Stomach (tissue), 9 donors: ENCODE results near the gene DMWD. TPM values are rescaled to one million over a fixed set of nuclear protein-coding genes. Genes with fewer than 3 reads are reported as not detected.
"Not testable (repeated sequence)": the region's sequence is repeated elsewhere in the genome, so short reads cannot be mapped to it uniquely, and the experiment has no call there.

ENCODE experiments used
- DNase-seq, 2 donors: peaks; one replicate each; pipeline versions ENCODE4 v3.0.0 to v3.0.0-alpha.2; 2013 to 2019
- H3K27ac ChIP-seq, 5 donors: fragments of 200-600 bp in 4 of 5; sonication (generic) in 4 of 5; one replicate each; pipeline ENCODE4 v1.5.1; 2013 to 2019; ENCODE audit warnings: mild to moderate bottlenecking in 1 of 5, moderate library complexity in 1 of 5
- H3K27me3 ChIP-seq, 3 donors: fragments of 200-600 bp; sonication (generic); one replicate each; pipeline ENCODE4 v1.5.1; 2017 to 2019; ENCODE audit warnings: mixed run types in 1 of 3
- H3K36me3 ChIP-seq, 4 donors: fragments of 200-600 bp; sonication (generic); 1 replicate in 3 of 4; 2 replicates in 1 of 4; pipeline ENCODE4 v1.5.1; 2016 to 2019
- H3K4me1 ChIP-seq, 4 donors: fragments of 200-600 bp; sonication (generic); one replicate each; pipeline ENCODE4 v1.5.1; 2016 to 2019
- H3K4me3 ChIP-seq, 4 donors: fragments of 200-600 bp; sonication (generic) in 3 of 4; one replicate each; pipeline ENCODE4 v1.5.1; 2016 to 2019; ENCODE audit warnings: mild to moderate bottlenecking in 1 of 4
- H3K9me3 ChIP-seq, 4 donors: fragments of 200-600 bp; sonication (generic); one replicate each; pipeline ENCODE4 v1.5.1; 2016 to 2019
- EP300 ChIP-seq: sonication (generic); formaldehyde crosslinking; IDR thresholded peaks from one replicate; pipeline ENCODE4 v1.6.1; 2017; ENCODE audit warnings: antibody characterized with exemption
- POLR2A ChIP-seq, 4 donors: fragments of 450-650 bp; IDR thresholded peaks; one replicate each; pipeline ENCODE4 v1.6.1; 2016; ENCODE audit warnings: antibody characterized with exemption in 4 of 4, control low read depth in 2 of 4, mild to moderate bottlenecking in 1 of 4, moderate library complexity in 1 of 4
- POLR2AphosphoS5 ChIP-seq, 3 donors: sonication (generic); formaldehyde crosslinking; IDR thresholded peaks; one replicate each; pipeline ENCODE4 v1.6.1; 2016; ENCODE audit warnings: antibody characterized with exemption in 3 of 3
- WGBS, 5 donors: extraction: QIAGEN DNeasy Blood & Tissue Kit in 3 of 5; methylation state at CpG; one replicate each; pipeline versions ENCODE4 v1.1.5 to v1.1.7; 2013 to 2018; 5-methylcytosine and 5-hydroxymethylcytosine counted together
- intact Hi-C: fragments of 100-400 bp; cut with DNase I; formaldehyde crosslinking; loops from one replicate; pipeline ENCODE4 v1.15.1; 2023; ENCODE audit warnings: low total_unique reads
- polyA plus RNA-seq, 3 donors: library from polyadenylated mRNA; stranded (reverse); fragments of 200-250 nt; gene quantifications; one replicate each; pipeline ENCODE4 v1.2.3, GENCODE V29; 2013
- total RNA-seq, 5 donors: library from RNA; depleted of rRNA; stranded (reverse); fragments of >200 nt; gene quantifications; one replicate each; pipeline versions ENCODE4 v1.1.0 to v1.2.3, GENCODE V29; 2014 to 2016
- TF ChIP-seq, protein P1 (sequence below), 7 experiments: fragments of 450-650 bp in 4 of 7; fragments of 200-600 bp in 3 of 7; sonication (generic) in 3 of 7; IDR thresholded peaks; one replicate each; pipeline ENCODE4 v1.5.1; 2016 to 2019; ENCODE audit warnings: antibody characterized with exemption in 7 of 7, control low read depth in 2 of 7, mild to moderate bottlenecking in 1 of 7
- donor health status: healthy with polysubstance abuse.
- donor health status: Bipolar disorder and iron deficiency.
- donor health status: healthy.

Gene DMWD
- total and polyA plus RNA-seq, 8 donors = 5.3 to 52.1 (median 17.2) TPM

DNA sequence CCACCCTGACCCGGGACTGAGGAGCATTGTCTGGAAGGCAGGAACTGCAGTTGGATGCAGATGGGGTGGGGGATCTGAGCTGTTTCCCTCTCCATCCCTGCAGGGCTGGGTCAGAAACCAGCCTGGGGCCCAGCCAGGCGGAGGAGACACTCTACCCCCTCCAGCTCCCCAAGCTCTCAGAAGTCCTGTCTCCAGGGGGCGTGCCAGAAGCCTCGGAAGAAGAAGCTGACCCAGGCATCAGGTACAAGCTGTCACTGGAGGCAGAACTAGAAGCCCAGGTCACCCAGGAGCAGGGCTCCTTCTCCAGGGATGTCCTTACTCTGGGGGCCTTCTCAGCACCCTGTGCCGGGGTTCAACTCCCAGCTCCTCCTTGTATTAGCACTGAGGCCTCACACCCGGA, 39.1 kb downstream of the DMWD start:
- DNase-seq = no peak
- Histone ChIP-seq H3K27me3 (no peaks in the 10 kb centered on the region), H3K4me3 (no peak overlapping the region), H3K4me1 (no peaks in the 10 kb centered on the region), H3K36me3 (no peaks in the 10 kb centered on the region), H3K27ac (no peak overlapping the region), H3K9me3 (no peaks in the 10 kb centered on the region)
- TF ChIP-seq POLR2A (IDR thresholded peaks at IDR 0.05) = no peak
- no peak for TF ChIP-seq EP300
- no peak for TF ChIP-seq POLR2AphosphoS5 (IDR thresholded peaks at IDR 0.05)
- TF ChIP-seq, protein P1, sequence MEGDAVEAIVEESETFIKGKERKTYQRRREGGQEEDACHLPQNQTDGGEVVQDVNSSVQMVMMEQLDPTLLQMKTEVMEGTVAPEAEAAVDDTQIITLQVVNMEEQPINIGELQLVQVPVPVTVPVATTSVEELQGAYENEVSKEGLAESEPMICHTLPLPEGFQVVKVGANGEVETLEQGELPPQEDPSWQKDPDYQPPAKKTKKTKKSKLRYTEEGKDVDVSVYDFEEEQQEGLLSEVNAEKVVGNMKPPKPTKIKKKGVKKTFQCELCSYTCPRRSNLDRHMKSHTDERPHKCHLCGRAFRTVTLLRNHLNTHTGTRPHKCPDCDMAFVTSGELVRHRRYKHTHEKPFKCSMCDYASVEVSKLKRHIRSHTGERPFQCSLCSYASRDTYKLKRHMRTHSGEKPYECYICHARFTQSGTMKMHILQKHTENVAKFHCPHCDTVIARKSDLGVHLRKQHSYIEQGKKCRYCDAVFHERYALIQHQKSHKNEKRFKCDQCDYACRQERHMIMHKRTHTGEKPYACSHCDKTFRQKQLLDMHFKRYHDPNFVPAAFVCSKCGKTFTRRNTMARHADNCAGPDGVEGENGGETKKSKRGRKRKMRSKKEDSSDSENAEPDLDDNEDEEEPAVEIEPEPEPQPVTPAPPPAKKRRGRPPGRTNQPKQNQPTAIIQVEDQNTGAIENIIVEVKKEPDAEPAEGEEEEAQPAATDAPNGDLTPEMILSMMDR (IDR thresholded peaks at IDR 0.05) = no peak
- 56 to 73% (median 65%) methylated on average over 6 of the region's 6 CpGs for WGBS, 5 donors
- intact Hi-C loops = no loop called here

GRCh38 chr19:45752639-45753038, 40.0 kb downstream of the DMWD start:
- intact Hi-C loops = no loop called here
- H3K4me3 ChIP-seq = no peak overlapping the region
- H3K27me3 ChIP-seq = peaks cover 0 to 6% (median 0%) of the 10 kb centered on the region in 3 donors
- H3K9me3 ChIP-seq = no peaks in the 10 kb centered on the region
- 93 to 96% (median 94%) methylated on average over 12 of the region's 12 CpGs for WGBS, 5 donors
- no peaks in the 10 kb centered on the region for H3K36me3 ChIP-seq
- no peak overlapping the region for H3K27ac ChIP-seq
- no peaks in the 10 kb centered on the region for H3K4me1 ChIP-seq
- DNase-seq = no peak
- TF ChIP-seq POLR2AphosphoS5 (IDR thresholded peaks at IDR 0.05) = no peak
- TF ChIP-seq POLR2A (IDR thresholded peaks at IDR 0.05) = no peak
- TF ChIP-seq, protein P1 (IDR thresholded peaks at IDR 0.05) = no peak
- TF ChIP-seq EP300 = no peak

DNA sequence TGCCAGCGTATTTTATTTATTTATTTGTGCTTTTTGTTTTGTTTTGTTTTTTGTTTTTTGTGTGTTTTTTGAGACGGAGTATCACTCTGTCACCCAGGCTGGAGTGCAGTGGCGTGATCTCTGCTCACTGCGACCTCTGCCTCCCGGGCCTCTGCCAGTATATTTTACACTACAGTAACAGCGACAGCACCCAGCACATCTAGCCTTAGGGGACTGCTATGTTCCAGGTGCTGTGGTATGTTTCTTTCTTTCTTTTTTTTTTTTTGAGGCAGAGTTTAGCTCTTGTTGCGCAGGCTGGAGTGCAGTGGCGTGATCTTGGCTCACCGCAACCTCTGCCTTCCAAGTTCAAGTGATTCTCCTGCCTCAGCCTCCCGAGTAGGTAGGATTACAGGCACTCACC, 41.2 kb downstream of the DMWD start:
- H3K27me3 ChIP-seq, H3K4me3 ChIP-seq, H3K4me1 ChIP-seq, DNase-seq, H3K9me3 ChIP-seq, H3K36me3 ChIP-seq, H3K27ac ChIP-seq, intact Hi-C loops: not testable (repeated sequence)
- 89 to 91% (median 90%) methylated on average over 10 of the region's 10 CpGs for WGBS, 5 donors

DNA sequence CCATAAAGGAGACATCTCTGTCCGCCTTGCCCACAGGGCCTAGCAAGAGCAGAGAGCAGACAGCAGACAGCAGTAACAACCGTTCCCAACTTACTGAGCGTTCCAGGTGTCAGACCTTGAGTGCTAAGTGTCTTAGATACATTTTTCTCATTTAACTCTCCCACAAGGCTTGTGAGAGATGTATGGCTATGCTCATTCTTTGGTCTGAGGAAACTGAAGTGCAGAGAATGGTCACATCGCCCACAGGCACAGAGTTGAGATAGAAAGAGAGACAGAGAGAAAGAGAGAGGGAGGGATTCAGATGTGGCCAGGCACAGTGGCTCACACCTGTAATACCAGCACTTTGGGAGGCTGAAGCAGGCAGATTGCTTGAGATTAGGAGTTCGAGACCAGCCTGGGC, 45.1 kb downstream of the DMWD start:
- TF ChIP-seq POLR2AphosphoS5 (IDR thresholded peaks at IDR 0.05) (no peak), POLR2A (IDR thresholded peaks at IDR 0.05) (no peak), EP300 (no peak)
- TF ChIP-seq, protein P1 (IDR thresholded peaks at IDR 0.05) = no peak
- no peak overlapping the region for H3K27ac ChIP-seq
- H3K36me3 ChIP-seq = no peaks in the 10 kb centered on the region
- no peaks in the 10 kb centered on the region for H3K9me3 ChIP-seq
- DNase-seq = no peak
- intact Hi-C loops = no loop called here
- no peak overlapping the region for H3K4me3 ChIP-seq
- peaks cover 0 to 16% (median 0%) of the 10 kb centered on the region in 3 donors for H3K27me3 ChIP-seq
- no peaks in the 10 kb centered on the region for H3K4me1 ChIP-seq
- WGBS, 5 donors = 82 to 93% (median 85%) methylated on average over 5 of the region's 5 CpGs

DNA sequence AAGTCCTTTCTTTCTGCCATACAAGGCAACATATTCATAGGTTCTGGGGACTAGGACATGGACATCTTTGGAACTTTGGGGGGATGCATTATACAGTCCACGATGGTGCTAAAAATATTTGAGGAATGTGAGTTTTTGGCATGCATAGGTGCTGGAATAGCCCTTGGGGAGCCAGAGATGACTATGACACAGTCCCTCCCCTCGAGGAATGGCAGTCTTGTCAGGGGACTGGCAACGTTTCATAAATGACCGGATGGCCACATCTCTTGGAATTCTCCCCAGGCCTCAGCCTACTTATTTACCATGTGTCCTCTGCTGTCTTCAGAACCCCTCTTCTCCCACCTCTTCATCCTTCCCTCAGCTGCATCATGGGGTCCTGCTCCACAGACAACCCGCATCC, 45.8 kb downstream of the DMWD start:
- Histone ChIP-seq H3K4me3 (no peak overlapping the region), H3K36me3 (no peaks in the 10 kb centered on the region), H3K27me3 (peaks cover 0 to 18% (median 0%) of the 10 kb centered on the region in 3 donors), H3K9me3 (no peaks in the 10 kb centered on the region), H3K27ac (no peak overlapping the region), H3K4me1 (no peaks in the 10 kb centered on the region)
- TF ChIP-seq, protein P1 (IDR thresholded peaks at IDR 0.05) = no peak
- no peak for TF ChIP-seq EP300
- TF ChIP-seq POLR2A (IDR thresholded peaks at IDR 0.05) = no peak
- no peak for TF ChIP-seq POLR2AphosphoS5 (IDR thresholded peaks at IDR 0.05)
- intact Hi-C loops = no loop called here
- 68 to 86% (median 78%) methylated on average over 5 of the region's 5 CpGs for WGBS, 5 donors
- no peak for DNase-seq
